K562 (cell line): Measurements from ENCODE around the gene CORO2A. TPM values are rescaled to one million over a fixed set of nuclear protein-coding genes. Genes with fewer than 3 reads are reported as not detected.

Source experiments
- ATAC-seq: fragments of 200-7000 bp; cut with Tn5 transposase; 3 replicates; pipeline ENCODE4 v1.9.1; 2020; ENCODE audit warnings: moderate library complexity
- Bru-seq: library from RNA; stranded (reverse); fragments of 400-500 nt; gene quantifications from one replicate; lab custom pipeline; 2021; lab: Mats Ljungman, UMichigan
- BruChase-seq, 2 experiments: library from RNA; stranded (reverse); fragments of 400-500 nt; gene quantifications; one replicate each; lab custom pipeline; 2021; lab: Mats Ljungman, UMichigan
- BruUV-seq: library from RNA; stranded (reverse); fragments of 400-500 nt; replicated peaks from 2 replicates; lab custom pipeline; 2021; lab: Mats Ljungman, UMichigan
- CTCF ChIA-PET: fragments of 300-600 bp; formaldehyde crosslinking; extraction: SDS; loops from one replicate; lab custom pipeline; 2021; ENCODE audit warnings: low intra/inter-chr PET ratio; lab: Yijun Ruan, JAX
- POLR2A ChIA-PET: fragments of 300-600, 350-650 bp; sonication (Branson Sonifier 250); formaldehyde crosslinking; extraction: SDS; loops from one replicate; lab custom pipeline; 2021; ENCODE audit warnings: antibody characterized with exemption, inconsistent platforms; lab: Yijun Ruan, JAX
- DNase-seq, 4 experiments: peaks; one replicate each; pipeline versions ENCODE4 v3.0.0 to v3.0.0-alpha.2; 2011 to 2018; ENCODE audit warnings: low spot score in 3 of 4, mixed read lengths in 3 of 4; ENCODE audit errors: extremely low read depth in 1 of 4
- FAIRE-seq: peaks from 2 replicates; lab custom pipeline; 2011; peaks lifted over from hg19 to GRCh38; lab: Jason Lieb, UNC
- H2AFZ ChIP-seq: 2 replicates; pipeline ENCODE4 v1.6.0; 2011; ENCODE audit warnings: low read depth, low read length, control low read depth, inconsistent platforms
- H3K27ac ChIP-seq: fragments of 200-600 bp; 3 replicates; pipeline ENCODE4 v1.8.0; 2011; ENCODE audit warnings: low read depth, mild to moderate bottlenecking, control low read depth, inconsistent platforms, low read length, moderate library complexity, mixed read lengths; ENCODE audit errors: extremely low read depth
- H3K27me3 ChIP-seq, 2 experiments: fragments of 300-600 bp in 1 of 2; 2 replicates in 1 of 2; 3 replicates in 1 of 2; pipeline versions ENCODE4 v1.6.0 to v1.8.0; 2011; ENCODE audit warnings: inconsistent platforms in 2 of 2, low read length in 2 of 2, mild to moderate bottlenecking in 1 of 2, mixed read lengths in 1 of 2, moderate library complexity in 1 of 2; ENCODE audit not compliant: control insufficient read depth in 2 of 2, insufficient read depth in 2 of 2
- H3K36me3 ChIP-seq: fragments of 300-600 bp; 3 replicates; pipeline ENCODE4 v1.8.0; 2011; ENCODE audit warnings: mild to moderate bottlenecking, low read length, inconsistent platforms; ENCODE audit not compliant: control insufficient read depth, insufficient read depth
- H3K4me1 ChIP-seq, 2 experiments: fragments of 200-600 bp in 1 of 2; replicated peaks in 1 of 2; 2 replicates in 1 of 2; 3 replicates in 1 of 2; pipeline versions ENCODE4 v1.5.1 to v1.8.0; 2011; ENCODE audit warnings: inconsistent platforms in 2 of 2, low read length in 2 of 2, mild to moderate bottlenecking in 1 of 2, mixed read lengths in 1 of 2, moderate library complexity in 1 of 2; ENCODE audit not compliant: control insufficient read depth in 2 of 2, insufficient read depth in 2 of 2
- H3K4me2 ChIP-seq: 2 replicates; pipeline ENCODE4 v1.6.1; 2011; ENCODE audit warnings: low read length, control low read depth, inconsistent platforms, mixed read lengths; ENCODE audit not compliant: insufficient read depth
- H3K4me3 ChIP-seq: fragments of 200-600 bp; sonication (generic), shearing (Covaris generic); 2 replicates; pipeline ENCODE4 v1.5.1; 2016; ENCODE audit warnings: control low read depth, inconsistent platforms
- H3K79me2 ChIP-seq: fragments of 200-600 bp; 3 replicates; pipeline ENCODE4 v1.8.0; 2011; ENCODE audit warnings: low read length, inconsistent platforms; ENCODE audit not compliant: control insufficient read depth, insufficient read depth
- H3K9ac ChIP-seq, 2 experiments: 2 replicates each; pipeline versions ENCODE4 v1.6.0 to v1.6.1; 2011; ENCODE audit warnings: low read depth in 2 of 2, low read length in 2 of 2, control low read depth in 1 of 2, inconsistent platforms in 1 of 2, mild to moderate bottlenecking in 1 of 2, mixed read lengths in 1 of 2; ENCODE audit not compliant: insufficient read depth in 1 of 2
- H3K9me1 ChIP-seq: one replicate; pipeline ENCODE4 v1.6.0; 2011; ENCODE audit warnings: inconsistent platforms, mild to moderate bottlenecking, low read length, moderate library complexity; ENCODE audit not compliant: control insufficient read depth, insufficient read depth
- H3K9me3 ChIP-seq: replicated peaks from 2 replicates; pipeline ENCODE4 v1.5.1; 2011; ENCODE audit warnings: low read depth, low read length, inconsistent platforms; ENCODE audit not compliant: control insufficient read depth, insufficient read depth
- H4K20me1 ChIP-seq: replicated peaks from 2 replicates; pipeline ENCODE4 v1.6.1; 2011; ENCODE audit warnings: low read length, inconsistent platforms, mixed read lengths; ENCODE audit not compliant: control insufficient read depth, insufficient read depth
- CTBP1 ChIP-seq: fragments of 450-650 bp; IDR thresholded peaks from 2 replicates; pipeline ENCODE4 v1.6.1; 2016; ENCODE audit warnings: borderline replicate concordance
- HBP1 ChIP-seq: fragments of 450-650 bp; formaldehyde crosslinking; IDR thresholded peaks from 2 replicates; pipeline ENCODE4 v1.4.0; 2022; ENCODE audit warnings: missing genetic modification characterization
- NR1H2 ChIP-seq: sonication (generic); formaldehyde crosslinking; IDR thresholded peaks from 2 replicates; pipeline ENCODE4 v1.4.0; 2020; ENCODE audit warnings: mild to moderate bottlenecking, missing genetic modification reagents
- NR2F6 ChIP-seq: fragments of 450-650 bp; formaldehyde crosslinking; IDR thresholded peaks from 2 replicates; pipeline ENCODE4 v1.4.0; 2020; ENCODE audit warnings: mild to moderate bottlenecking
- PHB2 ChIP-seq: fragments of 450-650 bp; IDR thresholded peaks from 2 replicates; pipeline ENCODE4 v1.6.1; 2017; ENCODE audit warnings: low read depth
- PTRF ChIP-seq: fragments of 450-650 bp; IDR thresholded peaks from 2 replicates; pipeline ENCODE4 v1.6.1; 2016; ENCODE audit warnings: mild to moderate bottlenecking, missing genetic modification characterization, missing compliant biosample characterization
- ZBTB9 ChIP-seq: fragments of 450-650 bp; formaldehyde crosslinking; IDR thresholded peaks from 2 replicates; pipeline ENCODE4 v1.4.0; 2020; ENCODE audit warnings: mild to moderate bottlenecking, moderate library complexity
- ZNF212 ChIP-seq: fragments of 450-650 bp; formaldehyde crosslinking; IDR thresholded peaks from 2 replicates; pipeline ENCODE4 v1.4.0; 2020; ENCODE audit warnings: mild to moderate bottlenecking
- ZNF583 ChIP-seq: fragments of 250-450 bp; sonication (Bioruptor Pico); IDR thresholded peaks from 2 replicates; pipeline ENCODE4 v1.4.0; 2020
- ZNF668 ChIP-seq: fragments of 250-450 bp; sonication (Bioruptor Pico); IDR thresholded peaks from 2 replicates; pipeline ENCODE4 v1.8.0; 2022; ENCODE audit warnings: mild to moderate bottlenecking, inconsistent platforms
- WGBS: fragments of 100-300 bp; shearing (Covaris generic); methylation state at CpG from one replicate; pipeline ENCODE4 v1.1.6; 2016; ENCODE audit warnings: low coverage, mixed read lengths; ENCODE audit not compliant: insufficient coverage; ENCODE audit errors: missing lambda C conversion rate; 5-methylcytosine and 5-hydroxymethylcytosine counted together
- in situ Hi-C: fragments of 300-500 bp; cut with MboI; formaldehyde crosslinking; loops from 4 replicates; pipeline ENCODE4 v1.15.0; 2018; ENCODE audit warnings: inconsistent platforms, mixed read lengths
- intact Hi-C: fragments of 100-400 bp; cut with micrococcal nuclease; formaldehyde crosslinking; loops from 2 replicates; pipeline ENCODE4 v1.14.2; 2022
- long read RNA-seq, 3 experiments: library from polyadenylated mRNA in 2 of 3; library from RNA in 1 of 3; unstranded in 2 of 3; stranded (forward) in 1 of 3; transcript quantifications; one replicate each; pipeline ENCODE4 v2.0.0, GENCODE V29; 2019 to 2022
- polyA minus RNA-seq, 3 experiments: library from RNA; depleted of rRNA, polyadenylated mRNA; stranded (reverse); fragments of >200 nt; gene quantifications; 2 replicates each; pipeline ENCODE4 v1.2.3, GENCODE V29; 2011
- polyA plus RNA-seq, 8 experiments: library from polyadenylated mRNA; depleted of rRNA in 4 of 8; stranded (reverse) in 5 of 8; unstranded in 3 of 8; fragments of >200 nt; fragmentation: Nextera tagmentation in 2 of 8; fragmentation: Illumina TruSeq in 1 of 8; extraction: Ambion mirVana in 2 of 8; extraction: Trizol in 1 of 8; gene quantifications; 2 replicates each; pipeline versions ENCODE4 v1.2.1 to v1.2.3, GENCODE V29; 2011 to 2014; ENCODE audit warnings: inconsistent platforms in 1 of 8, missing spikeins in 1 of 8
- total RNA-seq, 7 experiments: library from RNA; depleted of rRNA in 6 of 7; stranded (reverse); fragments of >200 nt in 6 of 7; fragmentation: Illumina TruSeq in 2 of 7; extraction: Trizol in 2 of 7; gene quantifications; 2 replicates each; pipeline versions ENCODE4 v1.2.1 to v1.2.3, GENCODE V29; 2011 to 2021; ENCODE audit warnings: low replicate concordance in 1 of 7
- TF ChIP-seq, protein P1 (sequence below): fragments of 450-650 bp; formaldehyde crosslinking; IDR thresholded peaks from 2 replicates; pipeline ENCODE4 v1.4.0; 2020; ENCODE audit warnings: mild to moderate bottlenecking, moderate library complexity

The CORO2A gene
- 10.6 and 16.2 TPM in 2 replicates for total RNA-seq (2011; cell fraction: chromatin; rRNA removed; ENCODE audit: low replicate concordance)
- total RNA-seq (2011; cell fraction: nucleolus; rRNA removed) = 11.2 and 12.9 TPM in 2 replicates
- total RNA-seq (2011; cell fraction: nucleoplasm; rRNA removed) = 11.4 and 11.6 TPM in 2 replicates
- total RNA-seq (2014; rRNA removed) (13.4 and 20.8 TPM in 2 replicates), total RNA-seq (2014; rRNA removed; fragmentation: Illumina TruSeq; extraction: Trizol) (17.5 and 20.0 TPM in 2 replicates), total RNA-seq (2015; rRNA removed; fragmentation: Illumina TruSeq; extraction: Trizol) (16.3 and 16.5 TPM in 2 replicates), total RNA-seq (2021) (21.1 and 21.3 TPM in 2 replicates), polyA plus RNA-seq (2011; rRNA removed) (13.2 and 18.7 TPM in 2 replicates), polyA plus RNA-seq (2014; fragmentation: Illumina TruSeq; extraction: Trizol) (23.5 and 26.6 TPM in 2 replicates), polyA plus RNA-seq (2014; fragmentation: Nextera tagmentation; extraction: Ambion mirVana) (10 to 100 TPM in 1 of 2 experiments, 1 to 10 TPM in 1; 9.5 to 12.2 TPM), polyA plus RNA-seq (2014; rRNA removed) (18.0 and 20.3 TPM in 2 replicates), polyA minus RNA-seq (2011; rRNA and poly(A)+ RNA removed) (13.1 and 21.5 TPM in 2 replicates), Bru-seq, nascent RNA (percentile 76 among the genes with signal in this experiment), BruChase-seq, experiment 1, labeled RNA remaining after a 2-hour chase (percentile 64 among the genes with signal in this experiment), BruChase-seq, experiment 2, labeled RNA remaining after a 6-hour chase (percentile 64 among the genes with signal in this experiment)
- polyA plus RNA-seq (2011; cell fraction: cytosol; rRNA removed) = 15.4 and 25.7 TPM in 2 replicates
- polyA plus RNA-seq (2011; cell fraction: nucleus; rRNA removed) = 8.4 and 15.2 TPM in 2 replicates
- 14.3 and 16.8 TPM in 2 replicates for polyA plus RNA-seq (2012)
- polyA minus RNA-seq (2011; cell fraction: cytosol; rRNA and poly(A)+ RNA removed) = 8.4 and 12.5 TPM in 2 replicates
- polyA minus RNA-seq (2011; cell fraction: nucleus; rRNA and poly(A)+ RNA removed) = 4.7 and 5.2 TPM in 2 replicates
- long read RNA-seq, experiment 1, full-length matches to known transcripts = 56 of 153 reads
- long read RNA-seq, experiment 1, partial matches to known transcripts = 18 of 153 reads
- long read RNA-seq, experiment 1, other reads (novel, unspliced or antisense) = 79 of 153 reads
- long read RNA-seq, experiment 2, full-length matches to known transcripts = 9 of 32 reads
- long read RNA-seq, experiment 2, partial matches to known transcripts = 4 of 32 reads
- long read RNA-seq, experiment 2, other reads (novel, unspliced or antisense) = 19 of 32 reads
- long read RNA-seq, experiment 3, full-length matches to known transcripts = 20 of 26 reads
- long read RNA-seq, experiment 3, partial matches to known transcripts = 0 of 26 reads
- long read RNA-seq, experiment 3, other reads (novel, unspliced or antisense) = 6 of 26 reads

DNA sequence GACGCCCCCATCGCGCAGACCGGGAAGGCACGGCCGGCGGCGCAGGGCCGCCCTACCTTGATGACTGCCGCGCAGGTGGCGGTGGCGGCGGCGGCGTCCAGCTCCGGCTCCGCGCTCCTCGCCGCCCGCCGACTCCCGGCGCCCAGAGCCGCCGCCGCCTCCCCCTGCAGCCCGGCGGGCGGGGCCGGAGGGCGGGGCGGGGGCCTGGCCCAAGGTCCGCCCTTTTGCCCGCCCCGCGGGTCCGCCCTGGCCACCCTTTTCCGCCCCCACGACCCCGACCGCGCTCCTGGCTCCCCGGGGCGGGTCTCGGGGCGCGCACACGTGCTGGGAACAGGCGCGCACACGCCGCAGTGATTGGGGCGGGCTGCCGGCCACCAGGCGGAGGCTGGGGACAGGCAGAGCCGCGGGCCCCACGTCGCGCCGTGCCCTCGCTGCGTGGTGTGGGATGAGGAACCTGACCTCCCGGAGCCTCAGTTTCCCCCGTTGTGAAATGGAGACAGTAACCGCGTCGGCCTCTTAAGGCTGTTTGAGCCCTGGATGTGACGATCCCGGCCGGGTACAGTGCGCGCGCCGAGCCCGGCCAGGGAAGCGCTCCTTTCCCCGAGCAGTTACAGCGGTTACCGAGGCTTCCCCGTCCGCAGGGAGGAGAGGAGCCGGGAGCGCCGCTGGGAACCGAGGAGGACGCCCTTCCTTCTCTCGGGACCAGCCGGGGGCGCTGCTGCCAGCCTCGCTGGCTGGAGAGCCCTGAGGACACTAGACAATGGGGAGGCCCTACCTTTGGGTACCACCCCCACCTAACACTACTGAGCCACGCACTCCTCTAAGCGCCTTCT lies at the start of gene CORO2A:
TSS of gene CORO2A (minus strand) at position 135 of the 833 bp plus-strand sequence. CDS start 34,977 bp downstream, outside the sequence.
- TSS peak; percentile 88 for BruUV-seq
- no peak for FAIRE-seq
- TF ChIP-seq PTRF (tag) (no peak), ZNF668 (CRISPR knock-in tag) (no peak), ZNF583 (no peak), NR2F6 (no peak), PHB2 (no peak), HBP1 (CRISPR knock-in tag) (no peak), ZBTB9 (CRISPR knock-in tag) (peak; percentile 64; the same call in 1 of the 2 replicates), CTBP1 (peak; percentile 91), NR1H2 (CRISPR knock-in tag) (no peak), ZNF212 (CRISPR knock-in tag) (no peak)
- TF ChIP-seq, protein P1, sequence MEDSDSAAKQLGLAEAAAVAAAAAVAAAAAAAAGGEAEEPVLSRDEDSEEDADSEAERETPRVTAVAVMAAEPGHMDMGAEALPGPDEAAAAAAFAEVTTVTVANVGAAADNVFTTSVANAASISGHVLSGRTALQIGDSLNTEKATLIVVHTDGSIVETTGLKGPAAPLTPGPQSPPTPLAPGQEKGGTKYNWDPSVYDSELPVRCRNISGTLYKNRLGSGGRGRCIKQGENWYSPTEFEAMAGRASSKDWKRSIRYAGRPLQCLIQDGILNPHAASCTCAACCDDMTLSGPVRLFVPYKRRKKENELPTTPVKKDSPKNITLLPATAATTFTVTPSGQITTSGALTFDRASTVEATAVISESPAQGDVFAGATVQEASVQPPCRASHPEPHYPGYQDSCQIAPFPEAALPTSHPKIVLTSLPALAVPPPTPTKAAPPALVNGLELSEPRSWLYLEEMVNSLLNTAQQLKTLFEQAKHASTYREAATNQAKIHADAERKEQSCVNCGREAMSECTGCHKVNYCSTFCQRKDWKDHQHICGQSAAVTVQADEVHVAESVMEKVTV (CRISPR knock-in tag) = peak; percentile 49; the same call in 1 of the 2 replicates

More for the DNA sequence above, at the start of gene CORO2A:
- 0% methylated on average over 26 of the region's 95 CpGs for WGBS
- in situ Hi-C loops (no loop called here), intact Hi-C loops (loop anchor here (2.0 kb wide), 3 partner anchors 24 to 270 kb away; partner anchors contain the start of genes TRIM14 and TRMO)
- Histone ChIP-seq H3K9me3 (no peaks in the 10 kb centered on the region), H3K79me2 (peaks cover 45% of the 10 kb centered on the region), H2AFZ (peak within 1 kb of the TSS; percentile 91), H3K27me3 (no peaks in the 10 kb centered on the region), H4K20me1 (no peaks in the 10 kb centered on the region), H3K4me1 (peaks cover 28 to 31% of the 10 kb centered on the region in 2 experiments; a peak in 4 of 5 replicates), H3K4me2 (peak within 1 kb of the TSS; percentile 84), H3K9me1 (no peaks in the 10 kb centered on the region), H3K27ac (peak within 1 kb of the TSS; percentile 60), H3K9ac (peak within 1 kb of the TSS; percentile 65 to 93), H3K4me3 (peak within 1 kb of the TSS; percentile 85), H3K36me3 (peaks cover 4% of the 10 kb centered on the region; the same call in 1 of the 3 replicates)
- DNase-seq = peak; percentile 90 to 97 (median 96)
- POLR2A ChIA-PET = interaction anchor here (0.6 to 1.4 kb wide), 6 partner anchors 10 to 146 kb away, joined by 3 to 4 read pairs (median 4); no protein-coding TSS in a partner anchor
- peak; percentile 88 for ATAC-seq
- CTCF ChIA-PET = interaction anchor here (0.5 to 1.3 kb wide), 6 partner anchors 12 to 583 kb away, joined by 3 to 4 read pairs (median 3); partner anchors contain the start of gene TRIM14
